Fibroblast of peridontal ligament (primary cell): ENCODE measurements around the gene KCNB1.
A peak's percentile ranks its signal among the peaks of the same experiment; 100 is the strongest.
"Not testable (repeated sequence)": the region's sequence is repeated elsewhere in the genome, so short reads cannot be mapped to it uniquely, and the experiment has no call there.

Source experiments
- DNase-seq: peaks from one replicate; pipeline ENCODE4 v3.0.0-alpha.2; 2010; ENCODE audit errors: extremely low read depth

KCNB1 gene

DNA sequence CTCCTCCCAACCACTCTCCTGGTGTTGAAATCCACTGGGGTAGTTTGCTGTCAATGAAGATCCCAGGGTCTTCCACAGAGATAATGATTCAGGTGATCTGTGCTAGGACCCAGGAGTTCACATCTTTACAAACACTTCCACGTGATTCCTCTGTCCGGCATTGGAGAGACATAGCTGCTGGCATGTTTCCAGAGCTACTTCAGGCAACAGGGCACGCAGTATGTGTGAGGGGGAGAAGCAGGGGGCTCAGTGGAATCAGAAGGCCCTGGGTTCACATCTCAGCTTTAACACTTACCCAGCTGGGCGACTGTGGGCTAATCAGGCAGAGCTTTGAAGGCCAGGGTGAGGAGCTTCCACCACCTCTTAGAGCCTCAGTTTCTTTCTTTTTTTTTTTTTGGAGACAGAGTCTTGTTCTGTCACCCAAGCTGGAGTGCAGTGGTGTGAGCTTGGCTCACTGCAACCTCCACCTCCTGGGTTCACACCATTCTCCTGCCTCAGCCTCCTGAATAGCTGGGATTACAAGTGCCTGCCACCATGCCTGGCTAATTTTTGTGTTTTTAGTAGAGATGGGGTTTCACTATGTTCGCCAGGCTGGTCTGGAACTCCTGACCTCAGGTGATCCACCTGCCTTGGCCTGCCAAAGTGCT lies 72.4 kb downstream of the KCNB1 start:
- DNase-seq, result not testable (repeated sequence)

DNA sequence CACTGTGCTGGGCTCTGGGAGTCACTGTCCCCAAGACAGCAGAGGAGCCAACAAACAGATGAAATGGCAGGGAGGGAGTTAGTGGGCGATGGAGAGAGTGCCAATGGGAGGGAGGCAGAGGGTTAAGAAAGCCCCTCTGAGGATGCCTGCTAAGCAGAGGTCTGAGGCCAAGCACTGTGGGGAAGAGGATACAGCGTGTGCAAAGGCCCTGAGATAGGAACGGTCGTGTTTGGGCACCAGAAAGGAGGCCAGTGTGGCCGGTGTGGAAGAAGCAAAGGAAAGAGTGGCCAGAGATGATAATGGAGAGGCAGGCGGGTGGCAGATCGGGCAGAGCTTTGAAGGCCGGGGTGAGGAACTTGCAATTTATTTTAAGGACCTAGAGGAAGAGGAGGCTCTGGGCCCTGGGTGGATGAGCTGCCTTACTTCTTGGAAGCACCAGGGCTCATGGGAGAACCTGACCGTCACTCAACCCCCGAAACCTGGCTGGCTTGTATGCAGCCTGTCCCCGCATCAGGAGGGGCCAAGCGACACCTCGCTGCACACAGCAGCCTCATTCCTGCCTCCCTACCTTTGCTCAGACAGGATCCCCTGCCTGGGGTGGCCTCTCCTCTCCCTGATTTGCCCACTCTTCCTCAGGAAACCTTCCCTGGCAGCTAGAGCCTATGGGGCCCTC lies 73.0 kb downstream of the KCNB1 start:
- DNase-seq, result no peak

DNA sequence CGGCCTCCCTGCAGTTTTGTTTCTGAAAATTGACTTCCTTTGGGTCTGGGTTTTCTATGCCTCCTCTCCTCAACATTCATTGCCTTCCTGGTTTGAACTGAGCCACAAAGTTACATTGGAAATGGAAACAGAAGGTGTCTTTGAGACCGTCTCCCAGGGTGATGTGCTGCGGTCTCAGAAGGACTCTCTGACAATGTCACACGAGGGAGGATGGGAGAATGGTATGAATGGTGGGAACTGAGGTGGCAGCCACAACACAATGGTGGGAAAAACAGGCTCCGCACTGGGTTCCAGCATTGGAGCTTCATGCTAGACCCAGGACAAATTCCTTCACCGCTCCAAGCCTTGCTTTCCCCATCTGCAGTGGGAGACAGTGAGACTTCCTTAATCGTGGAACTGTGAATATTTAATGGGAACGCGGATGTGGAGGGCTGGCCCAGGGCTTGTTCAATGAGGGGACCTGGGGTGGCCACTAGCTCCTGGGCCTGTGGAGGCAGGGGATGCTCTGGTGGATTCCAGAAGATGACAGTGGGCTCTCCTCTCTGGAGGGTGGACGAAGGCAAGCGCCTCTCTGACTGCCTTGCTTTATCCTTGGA lies 73.9 kb downstream of the KCNB1 start:
- no peak for DNase-seq

DNA sequence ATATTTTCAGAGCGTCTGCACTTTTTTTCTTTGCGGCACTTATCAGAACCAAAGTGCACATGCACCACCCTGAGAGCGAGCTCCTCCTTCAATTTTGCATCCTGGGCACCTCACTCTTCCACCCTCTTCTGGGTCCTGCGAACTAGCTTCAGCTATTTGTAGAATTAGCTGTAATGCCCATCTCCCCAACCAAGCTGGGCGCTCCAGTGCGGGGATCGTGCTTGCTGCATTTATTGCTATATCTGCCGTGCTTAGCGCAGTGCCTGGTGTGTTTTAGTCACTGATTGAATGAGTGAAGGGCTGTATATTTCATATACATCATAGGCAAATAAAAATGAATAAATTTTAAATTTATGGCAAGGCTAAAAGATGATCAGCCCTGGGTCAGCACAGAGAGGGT lies 75.8 kb downstream of the KCNB1 start:
- no peak for DNase-seq

DNA sequence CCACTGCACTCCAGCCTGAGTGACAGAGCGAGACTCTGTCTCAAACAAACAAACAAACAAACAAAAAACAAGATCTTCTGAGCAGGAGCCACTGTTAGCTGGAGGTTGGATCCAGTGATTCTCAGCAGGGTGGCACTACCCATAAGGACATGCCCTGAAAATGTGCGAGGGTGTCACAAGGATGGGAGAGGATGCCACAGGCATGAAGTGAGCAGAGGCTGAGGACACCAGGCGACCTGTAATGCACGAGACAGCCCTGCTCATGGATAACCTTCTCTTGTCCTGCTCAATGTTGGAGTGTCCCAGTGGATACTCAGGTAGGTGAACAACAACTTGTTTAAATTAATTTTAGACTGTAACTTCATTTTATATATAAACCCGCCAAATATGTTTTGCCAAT lies 76.8 kb downstream of the KCNB1 start:
- no peak for DNase-seq

DNA sequence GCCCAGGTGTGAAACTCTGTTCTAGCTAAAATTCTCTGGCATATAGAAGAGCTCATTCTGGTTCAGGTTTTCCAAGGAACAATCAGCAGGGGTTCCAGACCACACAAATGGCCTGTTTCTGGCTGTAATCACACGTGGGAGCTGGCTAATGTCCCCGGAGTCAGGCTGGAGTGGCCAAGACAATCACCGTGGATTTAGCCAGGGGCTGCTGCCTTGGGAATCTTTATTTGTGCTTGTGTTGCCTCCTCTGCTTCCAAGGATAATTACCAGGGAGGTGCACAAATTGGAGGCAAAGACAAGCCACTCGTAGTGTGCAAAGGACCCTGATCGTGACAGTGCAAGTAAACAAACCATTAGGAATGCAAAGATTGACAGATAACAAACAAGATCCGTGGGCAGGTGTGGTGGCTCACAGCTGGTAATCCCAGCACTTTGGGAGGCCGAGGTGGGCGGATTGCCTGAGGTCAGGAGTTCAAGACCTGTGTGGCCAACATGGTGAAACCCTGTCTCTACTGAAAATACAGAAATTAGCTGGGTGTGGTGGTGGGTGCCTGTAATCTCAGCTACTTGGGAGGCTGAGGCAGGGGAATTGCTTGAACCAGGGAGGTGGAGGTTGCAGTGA lies 77.3 kb downstream of the KCNB1 start:
- DNase-seq, result no peak

DNA sequence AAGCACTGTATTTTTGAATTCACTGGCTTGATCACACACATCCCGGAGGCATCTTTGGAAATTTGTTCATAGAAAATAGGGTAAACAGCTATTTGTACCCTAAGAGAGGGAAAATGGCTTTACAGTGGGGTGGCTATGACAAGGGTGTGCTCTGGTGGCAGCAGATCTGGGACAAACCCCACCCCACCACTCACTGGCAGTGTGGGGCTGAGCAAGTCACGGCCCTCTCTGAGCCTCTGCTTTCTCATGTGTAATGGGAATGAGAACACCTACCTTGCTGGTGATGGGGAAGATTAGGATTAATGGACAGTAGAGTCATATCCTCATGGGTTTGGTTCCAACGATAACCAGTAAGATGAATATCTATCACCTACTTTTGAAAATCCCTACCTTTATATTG lies 78.0 kb downstream of the KCNB1 start:
- no peak for DNase-seq

DNA sequence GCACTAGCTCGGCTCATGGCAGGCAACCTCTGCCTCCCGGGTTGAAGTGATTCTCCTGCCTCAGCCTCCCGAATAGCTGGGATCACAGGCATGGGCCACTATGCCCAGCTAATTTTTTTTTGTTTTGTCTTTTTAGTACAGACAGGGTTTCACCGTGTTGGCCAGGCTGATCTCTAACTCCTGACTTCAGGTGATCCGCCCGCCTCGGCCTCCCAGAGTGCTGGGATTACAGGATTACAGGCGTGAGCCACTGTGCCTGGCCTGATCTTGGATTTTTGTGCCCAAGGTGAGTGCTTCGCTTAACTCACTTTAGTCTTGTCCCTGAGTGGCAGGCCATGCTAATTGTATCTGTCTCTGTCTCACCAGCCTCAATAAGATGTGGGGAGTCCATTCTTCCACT lies 78.6 kb downstream of the KCNB1 start:
- DNase-seq, result no peak

DNA sequence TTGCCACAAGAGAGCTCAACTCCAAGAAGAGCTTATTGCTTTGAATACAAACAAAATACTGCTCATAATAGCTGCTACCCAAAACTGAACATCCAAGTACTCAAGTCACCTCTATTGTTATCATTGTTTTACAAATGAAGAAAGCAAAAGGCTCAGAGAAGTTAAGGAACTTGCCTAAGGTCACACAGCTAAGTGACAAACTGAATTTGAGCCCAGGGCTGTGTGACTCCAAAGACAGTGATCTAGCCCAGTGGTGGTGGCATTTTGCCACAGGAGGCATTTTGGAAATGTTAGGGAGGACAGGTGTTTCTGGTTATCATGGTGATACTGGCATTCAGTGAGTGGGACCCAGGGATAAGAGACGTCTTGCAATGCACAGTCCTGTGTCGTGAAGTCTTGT lies 79.5 kb downstream of the KCNB1 start:
- DNase-seq, result no peak

DNA sequence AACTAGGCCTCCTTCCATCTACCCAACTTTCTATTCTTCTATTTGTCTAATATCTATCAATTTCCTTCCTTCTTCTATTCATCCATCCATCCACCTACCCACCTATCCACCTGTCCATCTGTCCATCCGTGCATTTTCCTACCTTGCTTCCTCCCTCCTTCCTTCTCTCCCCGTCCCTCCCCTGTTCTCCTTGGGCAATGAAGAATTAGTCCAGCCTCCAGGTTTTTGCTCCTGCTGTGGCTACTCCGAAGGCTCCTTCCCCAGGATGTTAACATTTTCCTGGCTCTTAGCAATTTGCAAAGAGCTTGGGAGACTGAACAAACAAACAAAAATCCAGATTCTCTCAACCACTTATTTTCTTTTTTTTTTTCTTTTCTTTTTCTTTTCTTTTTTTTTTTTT lies 81.6 kb downstream of the KCNB1 start:
- DNase-seq, result peak; percentile 86

DNA sequence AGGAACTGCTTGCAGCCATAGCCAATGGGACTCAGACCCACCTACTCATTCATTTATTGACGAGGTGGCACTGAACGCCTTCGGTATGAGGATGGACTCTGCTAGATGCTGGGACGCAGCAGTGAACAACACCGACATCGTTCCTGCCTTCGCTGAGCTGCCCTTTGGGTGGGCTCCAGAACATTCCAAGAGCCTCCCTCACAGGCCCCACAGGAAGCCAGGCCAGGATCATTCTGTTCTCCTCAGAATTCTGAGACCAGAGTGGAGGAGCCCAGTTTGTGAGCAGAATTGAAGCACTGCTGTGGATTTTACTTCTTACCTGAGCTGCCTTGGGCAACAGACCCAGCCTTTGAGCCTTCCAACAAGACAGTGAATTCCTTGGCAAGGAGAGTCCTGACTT lies 82.1 kb downstream of the KCNB1 start:
- peak; percentile 54 for DNase-seq

DNA sequence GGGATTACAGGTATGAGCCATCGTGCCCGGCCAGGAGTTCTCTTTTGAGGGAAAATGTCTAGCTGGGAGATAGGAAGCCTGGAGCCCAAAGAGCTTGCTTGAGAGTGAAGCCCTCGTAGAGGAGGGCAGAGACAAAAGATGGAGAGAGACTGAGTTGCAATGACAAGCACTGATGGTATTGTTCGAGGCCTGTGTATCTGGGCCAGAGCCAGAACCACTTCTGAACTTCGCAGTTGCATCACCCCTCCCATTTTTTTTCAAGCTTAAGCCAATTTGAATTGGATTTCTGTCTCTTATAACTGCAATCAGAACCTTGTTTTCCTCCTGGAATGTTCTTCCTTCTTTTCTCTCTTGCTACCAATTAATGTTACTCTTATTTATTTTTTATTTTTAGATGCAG lies 83.1 kb downstream of the KCNB1 start:
- DNase-seq, result peak; percentile 77

DNA sequence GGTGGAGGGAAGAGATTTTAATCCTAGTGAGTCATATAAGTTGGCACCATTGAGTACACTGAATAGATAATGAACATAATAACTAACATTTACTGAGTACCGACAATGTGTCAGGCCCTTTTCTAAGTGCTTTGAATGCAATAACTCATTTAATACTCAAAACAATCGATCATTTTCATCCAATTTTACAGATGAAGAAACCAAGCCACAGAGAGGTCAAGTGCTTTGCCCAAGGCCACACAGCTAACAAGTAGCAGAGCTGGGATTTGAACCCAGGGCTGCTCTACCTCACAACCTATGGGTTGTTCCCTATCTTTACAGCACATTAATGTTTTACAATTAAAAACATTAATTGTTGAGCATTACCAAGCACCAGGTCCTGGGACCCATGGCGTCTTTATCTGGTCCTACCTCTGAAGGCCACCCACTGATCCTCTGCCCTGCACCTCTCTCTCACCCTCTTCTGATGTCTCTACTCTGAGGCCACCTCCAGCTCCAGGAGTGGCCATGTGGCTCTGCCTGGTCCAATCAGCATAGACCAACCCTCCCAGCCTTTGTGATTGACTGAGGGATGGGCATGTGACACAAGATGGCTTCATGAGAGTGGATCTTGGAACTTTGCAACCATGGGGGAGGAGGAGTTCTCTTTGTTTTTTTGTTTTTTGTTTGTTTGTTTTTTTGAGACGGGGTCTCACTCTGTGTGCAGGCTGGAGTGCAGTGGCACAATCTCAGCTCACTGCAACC lies 83.9 kb downstream of the KCNB1 start:
- DNase-seq, result no peak

DNA sequence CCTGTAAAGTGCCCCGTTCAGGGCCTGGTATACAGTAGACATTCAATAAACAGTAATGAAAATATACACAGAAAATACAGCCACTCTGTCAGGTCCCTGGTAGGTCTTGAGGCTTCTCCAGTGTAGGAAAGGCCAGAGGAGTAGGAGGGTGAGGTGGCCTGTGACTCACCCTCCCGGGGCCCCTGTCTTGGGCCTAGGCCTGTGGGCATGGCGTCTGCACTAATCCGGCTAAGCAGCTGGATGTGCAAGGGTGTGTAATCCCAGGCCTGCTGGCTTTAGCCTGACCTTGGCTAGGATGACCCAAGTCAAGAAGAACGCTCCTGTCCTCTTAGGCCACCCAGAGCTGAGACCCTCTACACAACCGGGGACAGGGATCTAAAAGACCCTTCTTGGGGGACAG lies 84.9 kb downstream of the KCNB1 start:
- DNase-seq, result peak; percentile 43

DNA sequence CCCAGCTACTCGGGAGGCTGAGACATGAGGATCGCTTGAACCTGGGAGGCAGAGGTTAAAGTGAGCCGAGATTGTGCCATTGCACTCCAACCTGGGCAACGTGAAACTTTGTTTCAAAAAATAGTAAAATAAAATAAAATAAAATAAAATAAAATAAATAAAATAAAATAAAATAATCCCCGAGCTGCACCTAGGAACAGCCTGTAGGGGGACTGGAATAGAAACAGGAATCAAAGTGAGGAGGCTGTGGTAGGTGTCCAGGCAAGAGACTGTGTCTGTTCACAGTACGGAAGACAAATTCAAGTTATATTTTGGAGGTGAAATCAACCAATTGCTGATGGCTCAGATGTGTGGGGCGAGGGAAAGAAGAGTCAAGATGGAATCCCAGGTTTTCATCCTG lies 86.2 kb downstream of the KCNB1 start:
- DNase-seq, result no peak

DNA sequence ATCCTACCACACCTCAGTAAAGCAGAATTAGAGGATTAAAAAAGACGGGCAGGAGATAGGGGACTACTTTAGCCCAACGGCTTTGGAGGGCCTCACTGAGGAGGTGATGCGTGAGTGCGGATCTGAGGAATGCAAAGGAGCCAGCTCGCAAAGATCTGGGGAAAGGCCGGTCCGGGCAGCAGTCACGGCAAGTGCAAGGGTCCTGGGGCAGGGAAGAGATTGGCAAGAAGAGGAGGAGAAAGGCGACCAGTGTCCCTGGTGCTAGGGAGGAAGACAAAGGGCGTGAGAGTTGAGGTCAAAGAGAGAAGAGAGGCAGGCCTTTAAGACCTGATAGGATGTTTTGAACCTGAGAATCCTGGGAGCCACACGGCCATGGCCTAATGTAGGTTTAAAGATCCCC lies 86.8 kb downstream of the KCNB1 start:
- DNase-seq, result no peak

DNA sequence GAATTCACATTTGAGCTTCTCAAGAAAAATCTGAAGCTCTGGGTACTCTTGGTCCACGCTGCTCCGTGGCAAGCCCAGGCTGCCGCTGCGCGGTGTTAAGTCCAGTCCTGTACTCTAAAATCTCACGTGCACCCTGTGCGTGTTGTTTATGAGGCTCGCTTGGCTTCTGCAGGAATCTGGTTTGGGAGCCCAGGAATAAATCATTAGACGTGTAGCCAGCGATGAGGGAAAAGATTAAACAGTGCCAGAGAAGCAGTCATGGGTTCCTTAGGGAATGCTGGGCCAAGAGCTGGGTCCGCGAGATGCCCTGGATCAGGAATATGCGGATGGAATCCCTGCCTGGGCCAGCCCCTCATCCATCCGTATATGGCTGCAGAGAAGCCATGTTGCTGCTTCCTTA lies 87.3 kb downstream of the KCNB1 start:
- DNase-seq, result peak; percentile 54

DNA sequence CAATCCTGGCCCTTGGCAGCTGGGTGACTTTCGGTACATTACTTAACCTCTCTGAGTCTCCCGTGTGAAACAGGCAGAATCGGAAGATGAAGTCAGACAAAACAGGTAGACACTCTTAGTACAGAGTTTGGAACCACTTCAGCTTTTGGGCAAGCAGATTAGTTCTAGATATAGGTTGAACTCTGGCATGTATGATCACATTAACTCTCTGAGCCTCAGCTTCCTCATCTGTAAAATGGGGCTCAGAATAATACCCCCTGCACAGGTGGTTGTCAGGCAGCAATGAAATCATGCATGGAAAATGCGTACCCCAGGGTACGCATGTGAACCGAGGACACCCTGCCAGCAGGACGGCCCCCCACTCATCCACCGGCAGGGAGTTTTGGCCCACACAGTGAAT lies 87.7 kb downstream of the KCNB1 start:
- DNase-seq, result no peak

DNA sequence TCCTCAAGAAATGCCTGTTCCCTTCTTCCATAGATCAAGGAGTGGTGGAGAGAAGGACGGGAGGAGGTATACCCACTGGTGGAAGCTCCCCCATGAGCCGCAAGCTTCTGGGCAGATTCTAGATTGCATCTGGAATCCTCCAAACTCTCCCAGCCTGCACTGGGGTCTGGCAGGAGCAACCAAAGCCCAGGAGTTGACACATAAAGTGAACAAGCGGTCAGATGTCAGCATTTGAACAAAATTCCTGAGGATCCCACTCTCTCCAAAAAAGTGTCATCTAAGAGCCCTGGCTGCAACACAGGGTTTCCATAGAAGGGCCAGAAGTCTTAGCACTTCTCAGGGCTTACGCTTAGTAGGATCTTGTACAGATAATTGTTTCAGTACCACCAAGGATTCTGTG lies 88.2 kb downstream of the KCNB1 start:
- peak; percentile 51 for DNase-seq

DNA sequence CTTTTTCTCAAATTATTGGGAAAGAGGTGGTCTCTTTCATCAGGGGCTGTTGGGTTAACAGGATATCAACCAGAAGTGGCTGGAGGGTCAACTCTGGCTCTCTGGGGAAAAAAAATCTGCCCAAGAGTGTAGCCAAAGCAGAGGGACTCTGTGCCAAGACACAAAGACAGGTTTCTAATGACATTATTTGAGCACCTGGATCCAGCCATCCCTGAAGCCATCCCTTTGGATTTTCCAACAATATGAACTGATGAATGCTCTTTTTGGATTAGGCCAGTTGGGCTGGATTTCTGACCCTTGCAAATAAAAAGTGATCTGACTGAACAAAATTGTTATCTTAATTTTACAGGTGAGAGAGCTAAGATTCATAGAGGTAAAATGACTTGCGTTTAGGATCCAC lies 88.7 kb downstream of the KCNB1 start:
- DNase-seq, result no peak

DNA sequence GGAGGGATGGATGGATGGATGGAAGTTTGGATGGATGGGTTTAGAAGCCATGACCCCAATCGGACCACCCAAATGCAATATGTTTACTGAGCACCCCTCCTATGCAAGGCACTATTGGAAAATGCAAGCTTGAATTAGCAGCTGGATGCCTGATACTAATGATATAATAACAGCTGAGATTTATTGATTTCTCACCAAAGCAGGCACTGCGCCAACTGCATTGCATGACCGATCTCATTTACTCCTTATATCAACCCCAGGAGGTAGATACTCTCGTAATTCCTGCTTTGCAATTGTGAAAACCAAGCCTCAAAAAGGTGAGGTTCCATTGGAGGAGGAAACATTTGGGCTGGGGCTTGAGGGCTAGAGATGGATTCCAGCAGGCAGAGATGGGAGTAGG lies 89.7 kb downstream of the KCNB1 start:
- DNase-seq, result no peak
